HCT116 (cell line): ENCODE data around the gene CDKAL1.

ENCODE experiments used
- RAD21 ChIP-seq: IDR thresholded peaks from 2 replicates; pipeline ENCODE4 v1.6.1; 2012; ENCODE audit warnings: low read depth, mild to moderate bottlenecking
- TF ChIP-seq, protein P1 (sequence below): IDR thresholded peaks from 2 replicates; pipeline ENCODE4 v1.6.1; 2011; ENCODE audit warnings: mild to moderate bottlenecking, low read length, moderate library complexity; ENCODE audit not compliant: insufficient replicate concordance; ENCODE audit errors: extremely low read depth

- TF ChIP-seq, protein P1, sequence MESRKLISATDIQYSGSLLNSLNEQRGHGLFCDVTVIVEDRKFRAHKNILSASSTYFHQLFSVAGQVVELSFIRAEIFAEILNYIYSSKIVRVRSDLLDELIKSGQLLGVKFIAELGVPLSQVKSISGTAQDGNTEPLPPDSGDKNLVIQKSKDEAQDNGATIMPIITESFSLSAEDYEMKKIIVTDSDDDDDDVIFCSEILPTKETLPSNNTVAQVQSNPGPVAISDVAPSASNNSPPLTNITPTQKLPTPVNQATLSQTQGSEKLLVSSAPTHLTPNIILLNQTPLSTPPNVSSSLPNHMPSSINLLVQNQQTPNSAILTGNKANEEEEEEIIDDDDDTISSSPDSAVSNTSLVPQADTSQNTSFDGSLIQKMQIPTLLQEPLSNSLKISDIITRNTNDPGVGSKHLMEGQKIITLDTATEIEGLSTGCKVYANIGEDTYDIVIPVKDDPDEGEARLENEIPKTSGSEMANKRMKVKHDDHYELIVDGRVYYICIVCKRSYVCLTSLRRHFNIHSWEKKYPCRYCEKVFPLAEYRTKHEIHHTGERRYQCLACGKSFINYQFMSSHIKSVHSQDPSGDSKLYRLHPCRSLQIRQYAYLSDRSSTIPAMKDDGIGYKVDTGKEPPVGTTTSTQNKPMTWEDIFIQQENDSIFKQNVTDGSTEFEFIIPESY, result no peak
- TF ChIP-seq RAD21, result no peak
These were observed 725.4 kb downstream of the CDKAL1 start for GRCh38 chr6:21259660-21260059.
